A204.1 (cell line): ENCODE data around the gene GP1BA.
"Not testable (repeated sequence)": the region's sequence is repeated elsewhere in the genome, so short reads cannot be mapped to it uniquely, and the experiment has no call there.

Experiments used
- FAIRE-seq: peaks from 2 replicates; lab custom pipeline; 2012; peaks lifted over from hg19 to GRCh38; lab: Jason Lieb, UNC

Gene GP1BA

DNA sequence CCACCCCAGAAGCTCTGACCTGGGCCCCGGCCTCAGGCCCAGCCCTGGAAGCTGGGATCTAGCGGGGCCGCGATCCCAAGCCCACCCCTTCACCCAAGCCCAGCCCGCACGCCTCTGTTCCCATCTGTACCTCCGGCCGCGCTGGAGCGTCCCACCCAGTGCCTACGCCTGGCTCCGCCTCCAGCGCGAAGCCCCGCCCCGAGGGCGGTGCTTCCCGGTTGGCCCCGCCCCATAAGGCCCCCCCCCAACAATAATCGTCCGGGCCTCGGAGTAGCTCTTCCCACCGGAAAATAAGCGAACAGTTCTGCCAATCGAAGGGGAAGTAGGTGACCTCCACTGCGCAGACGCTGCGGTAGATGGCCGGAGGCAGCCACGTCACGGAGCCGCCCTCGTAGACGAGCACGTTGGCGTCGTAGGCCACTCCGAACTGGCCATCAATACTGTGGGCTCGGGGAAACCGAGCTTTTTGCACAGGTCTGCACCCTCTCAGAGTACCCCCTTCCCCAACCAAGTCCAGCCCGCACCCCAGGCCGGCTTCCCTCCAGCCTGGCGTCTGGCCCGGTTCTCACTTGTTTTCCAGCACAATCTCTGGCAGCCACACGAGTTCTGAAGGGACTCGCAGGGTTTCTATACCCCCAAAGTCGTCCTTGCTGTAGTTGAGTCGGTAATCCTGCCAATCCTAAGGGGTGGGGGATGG lies 30.3 kb upstream of the GP1BA start:
- no peak for FAIRE-seq

DNA sequence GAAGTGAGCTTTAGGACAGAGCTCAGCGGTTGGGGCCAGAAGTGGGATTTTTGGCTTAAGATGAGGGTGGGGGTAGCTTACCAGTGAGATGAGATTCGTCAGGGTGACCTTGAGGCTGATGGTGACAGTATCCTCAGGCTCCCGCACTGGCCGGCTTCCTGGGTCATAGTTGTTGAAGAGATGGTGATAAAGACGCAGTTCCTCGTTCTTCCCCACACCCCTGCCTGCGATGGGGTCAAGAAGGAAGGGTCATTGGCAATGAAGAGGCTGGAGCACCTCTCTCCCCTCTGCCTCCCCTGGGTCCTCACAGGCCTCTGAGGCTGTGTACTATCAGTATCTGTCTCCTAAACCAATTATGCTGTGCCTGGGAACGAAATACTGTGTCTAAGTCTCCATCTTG lies 29.5 kb upstream of the GP1BA start:
- no peak for FAIRE-seq

DNA sequence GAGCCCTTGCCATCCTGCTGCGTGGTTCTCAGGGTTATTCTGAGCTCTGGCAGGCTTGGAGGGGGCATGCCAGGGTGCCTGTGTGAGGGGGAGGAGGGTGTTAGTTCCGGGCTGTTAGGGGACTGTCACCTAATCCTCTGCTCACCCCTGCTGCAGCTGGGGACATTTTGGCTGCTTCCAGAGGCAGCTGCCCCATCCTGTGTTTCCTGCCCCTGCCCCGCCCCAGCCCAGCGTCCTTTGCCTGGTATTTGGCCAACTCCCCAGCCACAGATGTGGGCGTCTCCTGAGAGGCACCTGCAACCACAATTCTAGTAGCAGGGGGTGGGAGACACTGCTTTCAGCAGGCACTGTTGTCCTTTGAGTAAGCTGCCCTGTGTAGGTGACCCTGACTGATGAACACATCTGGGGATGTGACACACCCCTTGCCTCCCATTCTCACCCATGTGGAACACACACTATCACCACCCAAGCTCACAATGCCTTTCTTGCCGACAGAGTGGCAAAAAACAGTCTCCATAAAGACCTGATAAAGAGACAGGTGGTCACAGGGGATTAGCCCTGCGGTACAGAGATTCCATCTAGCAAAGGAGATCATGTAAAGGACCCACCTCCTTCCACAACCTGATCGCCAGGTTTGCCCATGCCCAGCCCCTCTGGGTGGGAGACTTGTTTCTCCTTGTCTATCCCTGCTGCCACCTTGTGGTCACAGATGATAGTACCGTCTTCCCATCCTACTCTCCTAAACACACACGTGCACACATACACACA lies 28.8 kb upstream of the GP1BA start, which contains the start of gene CHRNE:
TSS of gene CHRNE (minus strand) at position 48 of the 768 bp plus-strand sequence. CDS start at position 13, 35 bp downstream.
- FAIRE-seq, result no peak

DNA sequence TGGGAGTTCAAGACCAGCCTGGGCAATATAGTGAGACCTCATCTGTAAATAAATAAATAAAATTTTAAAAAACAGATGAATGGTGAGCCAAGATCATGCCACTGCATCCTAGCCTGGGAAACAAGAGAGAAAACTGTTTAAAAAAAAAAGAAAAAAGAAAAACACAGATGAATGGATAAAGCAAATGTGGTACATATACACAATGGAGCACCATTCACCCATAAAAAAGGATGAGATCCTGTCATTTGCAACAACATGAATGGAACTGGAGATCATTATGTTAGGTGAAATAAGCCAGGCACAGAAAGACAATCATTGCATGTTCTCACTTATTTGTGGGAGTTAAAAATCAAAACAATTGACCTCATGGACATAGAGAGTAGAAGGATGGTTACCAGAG lies 25.4 kb upstream of the GP1BA start:
- FAIRE-seq, result not testable (repeated sequence)

DNA sequence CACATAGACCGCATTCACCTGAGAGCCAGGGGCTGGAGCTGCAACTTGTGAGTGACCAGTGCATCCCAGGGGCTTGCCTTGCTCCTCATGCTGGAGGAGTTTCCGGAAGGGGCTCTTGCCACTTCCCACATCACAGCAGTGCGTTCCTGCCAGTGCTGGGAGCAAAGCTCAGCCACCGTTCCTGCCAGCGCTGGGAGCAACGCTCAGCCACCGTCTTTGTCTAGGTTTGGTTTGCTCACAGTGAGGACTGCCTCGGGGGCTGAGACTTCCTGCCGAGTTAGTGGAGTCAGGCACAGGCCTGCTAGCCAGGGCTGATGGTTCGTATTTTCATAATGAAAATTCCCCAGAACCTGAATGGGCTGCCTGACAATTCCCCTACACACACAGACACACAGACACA lies 23.8 kb upstream of the GP1BA start:
- FAIRE-seq, result no peak

DNA sequence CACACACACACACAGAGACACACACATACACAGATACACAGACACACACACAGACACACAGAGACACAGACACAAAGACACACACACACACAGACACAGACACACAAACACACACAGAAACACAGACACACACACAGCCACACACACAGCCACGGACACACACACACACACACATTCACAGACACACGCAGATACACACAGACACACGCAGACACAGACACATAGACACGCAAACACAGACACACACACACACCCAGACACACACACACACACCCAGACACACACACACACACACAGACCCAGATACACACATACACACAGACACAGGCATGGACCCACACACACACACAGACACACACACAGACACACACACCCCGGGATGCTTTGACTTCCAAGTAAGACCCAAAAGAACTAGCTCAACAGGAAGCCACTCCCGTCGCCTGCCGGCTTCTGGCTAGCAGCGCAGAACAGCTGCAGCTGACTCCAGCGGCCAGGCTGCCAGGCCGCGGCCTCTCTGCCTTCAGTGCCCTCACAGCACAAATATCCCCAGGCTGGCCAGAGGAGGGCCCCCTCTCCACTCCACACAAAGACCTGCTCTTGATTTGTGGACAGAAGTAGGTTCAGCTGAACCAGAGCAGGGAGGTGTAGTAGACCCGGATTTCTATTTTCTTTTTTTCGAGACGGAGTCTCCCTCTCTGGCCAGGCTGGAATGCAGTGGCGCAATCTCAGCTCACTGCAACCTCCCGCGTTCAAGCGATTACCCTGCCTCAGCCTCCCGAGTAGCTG lies 23.2 kb upstream of the GP1BA start:
- peak; percentile 30 for FAIRE-seq

DNA sequence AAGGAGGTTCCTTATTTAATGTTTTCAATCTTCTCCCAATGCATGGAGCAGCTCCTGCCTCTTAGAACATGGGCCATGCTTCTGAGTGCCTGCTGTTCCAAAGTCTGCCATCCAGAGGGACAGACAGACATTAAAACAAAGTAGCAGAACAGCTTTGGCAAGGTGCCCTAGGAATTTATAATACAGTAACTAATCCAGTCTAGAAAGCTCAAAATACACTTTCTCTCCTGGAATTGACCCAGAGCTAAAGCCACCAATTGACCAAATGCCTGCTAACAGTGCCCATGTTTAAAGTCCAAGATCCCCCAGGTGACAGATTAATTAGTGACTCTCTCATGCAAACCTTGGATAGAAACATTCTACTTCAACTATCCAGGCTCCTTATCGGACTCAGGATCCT lies 18.1 kb upstream of the GP1BA start:
- FAIRE-seq, result no peak

DNA sequence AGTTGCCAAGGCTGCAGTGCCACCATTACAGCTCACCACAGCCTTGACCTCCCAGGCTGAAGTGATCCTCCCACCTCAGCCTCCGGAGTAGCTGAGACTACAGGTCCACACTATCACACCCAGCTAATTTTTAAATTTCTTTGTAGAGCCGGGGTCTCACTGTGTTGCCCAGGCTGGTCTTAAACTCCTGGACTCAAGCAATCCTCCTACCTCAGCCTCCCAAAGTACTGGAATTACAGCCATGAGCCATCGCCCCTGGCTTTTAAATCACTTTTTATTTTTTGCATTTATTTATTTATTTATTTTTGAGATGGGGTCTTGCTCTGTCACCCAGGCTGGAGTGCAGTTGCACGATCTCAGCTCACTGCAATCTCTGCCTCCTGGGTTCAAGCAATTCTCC lies 17.5 kb upstream of the GP1BA start:
- FAIRE-seq, result not testable (repeated sequence)

DNA sequence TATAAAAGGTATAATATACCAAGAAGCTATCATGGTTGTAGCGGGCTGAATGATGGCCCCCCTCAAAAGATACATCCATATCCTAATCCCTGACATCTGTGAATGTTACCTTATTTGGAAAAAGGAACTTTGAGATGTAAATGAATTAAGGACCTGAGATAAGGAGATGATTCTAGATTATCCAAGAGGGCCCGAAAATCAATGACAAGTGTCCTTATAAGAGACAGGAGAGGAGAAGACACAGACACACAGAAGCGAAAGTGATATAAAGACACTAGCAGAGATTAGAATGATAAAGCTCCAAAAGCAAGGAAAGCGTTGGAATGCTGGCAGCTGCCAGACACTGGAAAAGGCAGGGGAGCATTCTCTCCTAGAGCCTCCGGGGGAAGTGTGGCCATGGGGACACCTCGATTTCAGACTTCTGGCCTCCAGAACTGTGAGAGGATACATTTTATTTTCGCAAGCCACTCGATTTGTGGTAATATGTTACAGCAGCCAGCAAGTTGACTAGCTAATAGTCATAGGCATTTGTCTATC lies 12.5 kb upstream of the GP1BA start:
- FAIRE-seq, result no peak

DNA sequence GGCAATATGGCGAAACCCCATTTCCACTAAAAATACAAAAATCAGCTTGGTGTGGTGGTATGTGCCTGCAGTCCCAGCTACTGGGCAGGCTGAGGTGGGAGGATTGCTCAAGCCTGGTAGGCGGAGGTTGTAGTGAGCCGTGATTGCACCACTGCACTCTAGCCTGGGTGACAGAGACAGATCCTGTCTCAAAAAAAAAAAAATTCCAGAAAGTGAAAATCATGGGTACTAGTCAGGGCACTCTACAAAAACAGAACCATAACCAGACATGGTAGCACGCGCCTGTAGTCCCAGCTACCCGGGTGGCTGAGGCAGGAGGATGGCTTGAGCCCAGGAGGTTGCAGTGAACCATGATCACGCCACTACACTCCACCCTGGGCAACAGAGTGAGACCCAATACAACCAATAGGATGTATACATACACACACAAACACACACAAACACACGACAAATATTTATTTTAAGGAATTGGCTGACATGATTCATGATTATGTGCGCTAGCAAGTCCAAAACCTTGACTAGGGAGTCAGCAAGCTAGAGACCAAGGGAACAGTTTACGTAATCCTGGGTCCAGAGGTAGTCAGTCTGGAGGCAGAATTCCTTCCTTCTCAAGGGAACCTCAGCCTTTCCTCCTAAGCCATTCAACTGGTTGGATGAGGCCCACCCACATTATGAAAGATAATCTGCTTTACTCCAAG lies 11.6 kb upstream of the GP1BA start:
- FAIRE-seq, result no peak

DNA sequence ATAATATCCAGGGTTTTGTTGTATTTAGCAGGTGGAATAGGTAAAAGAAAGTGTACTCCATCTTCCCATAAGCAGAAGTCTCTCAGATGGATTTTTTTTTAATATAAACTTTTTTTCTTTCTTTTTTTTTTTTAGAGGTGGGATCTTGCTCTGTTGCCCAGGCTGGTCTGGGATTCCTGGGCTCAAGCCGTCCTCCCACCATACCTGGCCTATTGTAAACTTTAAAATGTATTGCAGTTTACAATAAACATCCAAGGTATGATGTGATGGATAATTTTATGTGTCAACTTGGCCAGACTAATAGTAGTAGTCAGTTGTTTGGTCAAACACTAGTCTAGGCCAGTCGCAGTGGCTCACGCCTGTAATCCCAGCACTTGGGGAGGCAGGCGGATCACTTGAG lies 10.8 kb upstream of the GP1BA start:
- no peak for FAIRE-seq

DNA sequence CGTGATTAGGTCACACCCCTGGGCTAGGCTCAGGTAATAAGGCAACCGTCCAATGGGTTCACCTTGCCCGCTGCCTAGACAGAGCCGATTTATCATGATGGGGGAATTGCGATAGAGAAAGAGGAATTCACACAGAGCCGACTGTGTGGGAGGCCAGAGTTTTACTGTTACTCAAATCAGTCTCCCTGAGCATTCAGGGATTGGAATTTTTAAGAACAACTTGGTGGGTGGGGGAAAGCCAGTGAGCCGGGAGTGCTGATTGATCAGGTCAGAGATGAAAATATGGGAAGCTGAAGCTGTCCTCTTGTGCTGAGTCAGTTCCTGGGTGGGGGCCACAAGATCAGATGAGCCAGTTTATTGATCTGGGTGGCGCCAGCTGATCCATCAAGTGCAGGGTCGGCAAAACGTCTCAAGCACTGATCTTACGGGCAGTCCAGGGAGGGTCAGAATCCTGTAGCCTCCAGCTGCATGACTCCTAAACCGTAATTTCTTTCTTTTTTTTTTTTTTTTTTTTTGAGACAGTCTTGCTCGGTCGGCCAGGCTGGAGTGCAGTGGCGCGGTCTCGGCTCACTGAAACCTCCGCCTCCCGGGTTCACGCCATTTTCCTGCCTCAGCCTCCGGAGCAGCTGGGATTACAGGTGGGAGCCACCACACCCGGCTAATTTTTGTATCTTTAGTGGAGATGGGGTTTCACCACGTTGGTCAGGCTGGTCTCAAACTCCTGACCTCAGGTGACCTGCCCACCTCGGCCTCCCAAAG lies 5.3 kb upstream of the GP1BA start:
- FAIRE-seq, result not testable (repeated sequence)

DNA sequence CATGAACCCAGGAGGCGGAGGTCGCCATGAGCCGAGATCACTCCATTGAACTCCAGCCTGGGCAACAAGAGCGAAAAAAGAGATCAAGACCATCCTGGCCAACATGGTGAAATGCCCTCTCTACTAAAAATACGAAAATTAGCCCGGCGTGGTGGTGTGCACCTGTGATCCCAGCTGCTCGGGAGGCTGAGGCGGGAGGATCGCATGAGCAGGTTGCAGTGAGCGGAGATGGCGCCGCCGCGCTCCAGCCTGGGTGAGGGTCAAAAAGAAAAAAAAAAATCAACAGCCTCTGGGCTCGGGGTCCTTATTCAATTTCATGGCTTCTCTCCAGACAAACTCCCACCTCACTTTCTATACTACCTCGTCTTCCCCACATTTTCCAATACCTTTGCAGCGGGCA lies 3.2 kb upstream of the GP1BA start:
- FAIRE-seq, result no peak

DNA sequence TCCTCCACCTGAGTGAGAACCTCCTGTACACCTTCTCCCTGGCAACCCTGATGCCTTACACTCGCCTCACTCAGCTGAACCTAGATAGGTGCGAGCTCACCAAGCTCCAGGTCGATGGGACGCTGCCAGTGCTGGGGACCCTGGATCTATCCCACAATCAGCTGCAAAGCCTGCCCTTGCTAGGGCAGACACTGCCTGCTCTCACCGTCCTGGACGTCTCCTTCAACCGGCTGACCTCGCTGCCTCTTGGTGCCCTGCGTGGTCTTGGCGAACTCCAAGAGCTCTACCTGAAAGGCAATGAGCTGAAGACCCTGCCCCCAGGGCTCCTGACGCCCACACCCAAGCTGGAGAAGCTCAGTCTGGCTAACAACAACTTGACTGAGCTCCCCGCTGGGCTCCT lies 679 bp downstream of the GP1BA start:
- no peak for FAIRE-seq

DNA sequence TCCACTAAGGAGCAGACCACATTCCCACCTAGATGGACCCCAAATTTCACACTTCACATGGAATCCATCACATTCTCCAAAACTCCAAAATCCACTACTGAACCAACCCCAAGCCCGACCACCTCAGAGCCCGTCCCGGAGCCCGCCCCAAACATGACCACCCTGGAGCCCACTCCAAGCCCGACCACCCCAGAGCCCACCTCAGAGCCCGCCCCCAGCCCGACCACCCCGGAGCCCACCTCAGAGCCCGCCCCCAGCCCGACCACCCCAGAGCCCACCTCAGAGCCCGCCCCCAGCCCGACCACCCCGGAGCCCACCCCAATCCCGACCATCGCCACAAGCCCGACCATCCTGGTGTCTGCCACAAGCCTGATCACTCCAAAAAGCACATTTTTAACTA lies 1.6 kb downstream of the GP1BA start:
- no peak for FAIRE-seq

DNA sequence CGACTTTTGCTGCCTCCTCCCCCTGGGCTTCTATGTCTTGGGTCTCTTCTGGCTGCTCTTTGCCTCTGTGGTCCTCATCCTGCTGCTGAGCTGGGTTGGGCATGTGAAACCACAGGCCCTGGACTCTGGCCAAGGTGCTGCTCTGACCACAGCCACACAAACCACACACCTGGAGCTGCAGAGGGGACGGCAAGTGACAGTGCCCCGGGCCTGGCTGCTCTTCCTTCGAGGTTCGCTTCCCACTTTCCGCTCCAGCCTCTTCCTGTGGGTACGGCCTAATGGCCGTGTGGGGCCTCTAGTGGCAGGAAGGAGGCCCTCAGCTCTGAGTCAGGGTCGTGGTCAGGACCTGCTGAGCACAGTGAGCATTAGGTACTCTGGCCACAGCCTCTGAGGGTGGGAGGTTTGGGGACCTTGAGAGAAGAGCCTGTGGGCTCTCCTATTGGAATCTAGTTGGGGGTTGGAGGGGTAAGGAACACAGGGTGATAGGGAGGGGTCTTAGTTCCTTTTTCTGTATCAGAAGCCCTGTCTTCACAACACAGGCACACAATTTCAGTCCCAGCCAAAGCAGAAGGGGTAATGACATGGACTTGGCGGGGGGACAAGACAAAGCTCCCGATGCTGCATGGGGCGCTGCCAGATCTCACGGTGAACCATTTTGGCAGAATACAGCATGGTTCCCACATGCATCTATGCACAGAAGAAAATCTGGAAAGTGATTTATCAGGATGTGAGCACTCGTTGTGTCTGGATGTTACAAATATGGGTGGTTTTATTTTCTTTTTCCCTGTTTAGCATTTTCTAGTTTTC lies 2.3 kb downstream of the GP1BA start:
- no peak for FAIRE-seq

DNA sequence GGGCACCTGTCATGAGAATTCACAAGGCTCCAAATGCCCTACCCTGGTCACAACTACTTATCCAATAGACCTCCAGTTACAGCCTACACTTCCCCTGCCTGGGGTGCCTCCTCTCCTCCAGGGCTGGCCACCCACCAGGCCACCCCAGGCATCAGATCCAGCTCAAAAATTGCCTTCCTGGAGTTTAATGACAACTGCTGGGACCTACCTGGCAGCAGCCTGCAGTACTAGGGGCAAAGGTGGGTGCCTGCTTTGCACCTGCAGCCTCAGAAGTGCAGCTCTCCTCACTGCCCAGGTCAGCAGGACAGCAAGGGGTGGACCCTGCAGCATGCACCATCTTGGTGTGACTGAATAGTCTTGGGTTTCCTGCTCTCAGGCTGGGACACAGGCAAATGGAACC lies 3.6 kb downstream of the GP1BA start:
- FAIRE-seq, result no peak

DNA sequence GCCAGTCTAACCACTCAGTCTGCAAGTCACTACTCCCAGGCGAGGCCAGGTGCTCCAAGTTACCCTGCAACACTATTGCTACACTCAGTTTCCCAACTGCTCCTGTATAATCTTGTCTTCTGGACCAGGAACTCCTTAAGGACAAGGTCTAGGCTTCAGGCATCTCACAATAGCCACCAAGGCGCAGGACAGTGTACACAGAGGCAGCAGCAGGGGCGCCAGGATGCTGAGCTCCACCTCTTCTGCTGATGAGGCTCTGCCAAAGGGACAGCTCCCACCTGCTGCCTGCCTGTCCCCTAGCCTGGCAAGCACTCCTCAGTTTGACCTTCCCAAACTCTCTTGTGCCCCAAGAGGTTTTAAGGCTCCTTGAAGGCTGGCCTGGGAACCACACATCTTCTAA lies 4.4 kb downstream of the GP1BA start:
- no peak for FAIRE-seq

DNA sequence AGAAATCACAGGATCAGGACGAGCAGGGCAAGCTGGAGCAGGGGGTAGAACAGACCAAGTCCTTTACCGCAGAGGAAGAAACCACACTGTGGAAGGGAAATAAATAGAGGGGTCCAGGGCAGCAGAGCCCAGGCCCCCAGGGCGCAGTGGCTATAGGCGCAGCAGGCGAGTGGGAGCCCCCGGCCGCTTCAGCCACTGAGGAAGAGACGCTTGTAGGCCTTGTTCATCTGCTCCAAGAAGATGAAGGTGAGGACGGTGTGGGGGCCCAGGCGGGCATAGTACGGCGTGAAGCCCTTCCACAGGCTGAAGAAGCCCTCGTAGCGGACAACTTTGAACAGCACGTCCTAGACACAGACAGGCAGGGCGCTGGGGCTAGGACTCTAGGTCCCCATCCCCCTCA lies 5.5 kb downstream of the GP1BA start:
- FAIRE-seq, result no peak

DNA sequence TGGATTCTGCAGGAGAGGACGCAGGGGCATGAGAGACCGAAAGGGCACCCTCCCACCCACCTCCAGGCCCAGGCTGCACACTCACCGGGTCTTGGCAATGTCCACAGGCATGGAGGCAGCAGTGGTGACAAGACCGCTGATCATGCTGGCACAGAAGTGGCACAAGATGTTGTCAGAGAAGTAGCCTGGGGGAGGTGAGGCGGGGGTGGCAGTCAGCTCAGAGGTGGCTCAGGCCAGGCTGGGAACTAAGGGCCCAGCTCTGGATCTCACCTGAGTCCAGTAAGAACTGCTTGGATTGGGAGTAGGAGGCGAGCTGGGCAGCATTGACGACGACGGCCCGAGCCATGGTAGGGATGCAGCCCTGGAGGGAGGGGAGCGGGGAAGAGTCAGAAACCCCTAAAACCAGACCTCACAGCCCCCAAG lies 6.0 kb downstream of the GP1BA start:
- FAIRE-seq, result no peak
